HG03045 (cell line): ENCODE measurements around the gene PAX7.
"Not testable (repeated sequence)": the region's sequence is repeated elsewhere in the genome, so short reads cannot be mapped to it uniquely, and the experiment has no call there.

Experiments
- ATAC-seq: cut with Tn5 transposase; IDR thresholded peaks from one replicate; pipeline ENCODE4 v1.9.1; 2021; ENCODE audit warnings: mild to moderate bottlenecking, moderate library complexity; ENCODE audit not compliant: unreplicated experiment

Gene PAX7

GRCh38 chr1:18748435-18748834 is 117.8 kb downstream of the PAX7 start:
- ATAC-seq, result no peak

- ATAC-seq, result no peak
Observed at GRCh38 chr1:18749569-18749968, 118.9 kb downstream of the PAX7 start.

GRCh38 chr1:18750600-18750999 is 120.0 kb downstream of the PAX7 start:
- ATAC-seq, result no peak

GRCh38 chr1:18751425-18751824 is 120.8 kb downstream of the PAX7 start:
- no peak for ATAC-seq

- ATAC-seq, result no peak
Observed at GRCh38 chr1:18752409-18752808, 121.8 kb downstream of the PAX7 start.

- no peak for ATAC-seq
Observed at GRCh38 chr1:18760156-18760555, 129.5 kb downstream of the PAX7 start.

GRCh38 chr1:18761948-18762840 is 131.5 kb downstream of the PAX7 start:
- no peak for ATAC-seq

- no peak for ATAC-seq
Observed at GRCh38 chr1:18764362-18764761, 133.7 kb downstream of the PAX7 start.

GRCh38 chr1:18765725-18766124 is 135.1 kb downstream of the PAX7 start:
- ATAC-seq, result no peak

GRCh38 chr1:18766328-18766727 is 135.7 kb downstream of the PAX7 start:
- ATAC-seq, result no peak

- ATAC-seq, result not testable (repeated sequence)
Observed at GRCh38 chr1:18767576-18767975, 136.9 kb downstream of the PAX7 start.

- no peak for ATAC-seq
Observed at GRCh38 chr1:18768086-18768485, 137.4 kb downstream of the PAX7 start.

GRCh38 chr1:18769140-18769539 is 138.5 kb downstream of the PAX7 start:
- no peak for ATAC-seq

GRCh38 chr1:18770799-18771198 is 140.2 kb downstream of the PAX7 start:
- no peak for ATAC-seq

- ATAC-seq, result no peak
Observed at GRCh38 chr1:18773753-18774152, 143.1 kb downstream of the PAX7 start.

GRCh38 chr1:18775341-18775740 is 144.7 kb downstream of the PAX7 start:
- ATAC-seq, result no peak

- ATAC-seq, result no peak
Observed at GRCh38 chr1:18776777-18777176, 146.1 kb downstream of the PAX7 start.

- ATAC-seq, result no peak
Observed at GRCh38 chr1:18778437-18778836, 147.8 kb downstream of the PAX7 start.

- no peak for ATAC-seq
Observed at GRCh38 chr1:18781031-18781430, 150.4 kb downstream of the PAX7 start.

- ATAC-seq, result no peak
Observed at GRCh38 chr1:18783705-18784481, 153.2 kb downstream of the PAX7 start.

- no peak for ATAC-seq
Observed at GRCh38 chr1:18784482-18784831, 153.8 kb downstream of the PAX7 start.

GRCh38 chr1:18786149-18786548 is 155.5 kb downstream of the PAX7 start:
- ATAC-seq, result no peak
